HG03060 (cell line): ENCODE data around the gene SMARCE1.

Source experiments
- ATAC-seq: cut with Tn5 transposase; IDR thresholded peaks from one replicate; pipeline ENCODE4 v1.9.1; 2021; ENCODE audit warnings: low read depth, moderate number of reproducible peaks; ENCODE audit not compliant: unreplicated experiment

Gene SMARCE1

DNA sequence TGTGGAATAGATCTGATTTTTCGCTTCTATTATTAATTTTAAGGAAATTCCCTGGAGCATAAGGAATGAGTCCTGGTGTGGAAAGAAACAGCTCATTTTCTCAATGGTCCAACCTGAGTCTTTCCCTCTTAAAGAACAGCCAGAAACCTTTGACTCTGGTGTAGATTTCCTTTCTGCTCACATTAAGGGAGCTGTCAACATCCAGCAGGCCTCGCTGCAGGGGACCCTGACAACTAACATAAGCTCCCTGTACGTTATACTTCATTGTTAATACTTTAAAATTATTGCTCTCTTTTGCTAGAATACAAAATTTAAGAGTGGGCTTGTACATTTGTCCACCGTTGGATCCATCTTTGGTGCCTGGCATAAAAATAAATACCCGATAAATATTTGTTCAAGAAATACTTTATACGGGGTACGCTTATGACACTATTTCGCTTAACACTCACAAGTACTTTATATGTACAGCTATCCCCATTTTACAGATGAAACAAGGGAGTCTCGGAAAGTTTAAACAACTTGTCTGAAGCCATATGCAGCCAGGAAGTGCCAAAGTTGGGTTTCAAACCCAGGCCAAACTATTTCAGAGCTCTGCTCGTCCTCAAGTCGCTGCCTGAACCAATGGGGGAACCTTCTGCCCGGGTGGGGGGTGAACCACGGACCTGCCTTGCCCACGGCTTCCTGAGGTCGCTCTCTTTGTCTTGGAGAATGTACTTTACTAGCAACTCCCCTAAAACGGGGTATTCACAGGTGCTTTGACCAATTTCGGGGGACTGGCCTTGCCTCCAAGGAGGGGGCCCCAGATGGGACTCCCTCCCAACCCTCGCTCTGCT lies 611 bp downstream of the SMARCE1 start:
- ATAC-seq: no peak

DNA sequence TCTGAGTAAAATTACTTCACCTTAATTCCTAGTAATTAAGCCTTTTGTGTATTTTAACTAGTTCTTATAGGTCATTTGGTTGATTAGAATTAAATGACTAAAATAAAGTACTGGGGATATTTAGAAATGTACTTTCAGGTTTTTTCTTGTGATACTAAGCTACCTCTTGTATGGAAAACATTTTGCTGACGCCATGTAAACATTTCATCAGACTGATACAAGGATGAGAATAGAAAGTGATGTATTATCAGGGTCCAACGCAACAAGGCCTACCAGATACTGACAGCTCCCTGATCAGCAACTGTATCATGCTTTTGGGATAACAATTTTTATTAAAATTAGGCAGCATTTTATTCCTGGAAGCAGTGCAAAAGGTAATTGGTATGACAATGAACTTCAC lies 1.7 kb downstream of the SMARCE1 start:
- ATAC-seq: no peak

DNA sequence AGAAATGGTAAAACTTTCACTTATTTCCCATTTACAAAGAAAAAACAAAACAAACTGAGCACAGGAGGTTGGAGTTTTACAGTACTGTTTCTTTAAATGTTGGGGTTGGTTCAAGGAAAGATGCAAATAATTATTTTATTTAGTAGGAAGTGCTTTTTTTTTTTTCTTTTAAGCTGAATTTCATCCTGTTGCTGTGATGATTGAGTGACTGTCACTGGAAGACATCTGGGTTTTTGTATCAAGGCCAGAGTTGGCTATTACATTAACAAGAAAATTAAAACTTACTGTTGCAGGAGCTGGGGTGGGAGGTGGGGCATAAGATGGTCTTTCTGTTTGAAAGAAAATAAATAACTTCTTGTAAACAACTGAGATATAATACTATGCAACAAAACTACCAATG lies 2.3 kb downstream of the SMARCE1 start:
- ATAC-seq: no peak

DNA sequence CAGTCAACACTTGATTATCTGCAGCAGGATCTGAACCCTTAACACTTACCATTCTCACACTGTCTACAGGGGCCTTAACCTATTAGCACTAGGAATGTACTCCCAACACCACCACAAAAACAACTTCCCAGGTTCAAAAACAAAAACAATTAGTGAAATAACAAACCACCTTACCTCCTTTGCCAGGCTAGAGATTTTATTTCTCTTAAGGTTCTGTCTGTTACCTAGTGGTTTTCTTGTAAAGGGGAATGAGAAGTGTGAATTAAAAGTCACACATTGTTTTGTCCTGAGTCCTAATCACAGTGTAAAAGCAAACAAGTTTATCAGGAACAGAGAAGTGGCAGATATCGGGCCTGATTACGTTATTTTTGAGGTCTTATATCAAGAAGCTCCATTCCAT lies 9.7 kb downstream of the SMARCE1 start:
- ATAC-seq: no peak

DNA sequence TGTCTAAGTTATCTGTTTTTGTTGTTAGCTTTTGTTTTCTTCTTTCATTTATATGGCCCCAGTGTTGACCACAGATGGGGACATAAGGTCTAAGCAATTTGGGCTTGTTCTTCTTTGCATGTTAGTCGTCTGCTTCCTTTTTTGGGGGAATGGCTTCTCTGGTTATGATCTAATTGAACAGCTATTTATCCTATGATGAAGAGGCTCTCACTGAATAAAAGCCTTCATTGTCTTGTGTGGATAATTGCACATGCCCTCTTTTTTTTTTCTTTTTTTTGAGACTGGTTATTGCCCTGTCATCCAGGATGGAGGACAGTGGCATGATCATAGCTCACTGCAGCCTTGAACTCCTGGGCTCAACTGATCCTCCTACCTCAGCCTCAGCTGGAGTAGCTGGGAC lies 13.7 kb downstream of the SMARCE1 start:
- ATAC-seq: no peak

DNA sequence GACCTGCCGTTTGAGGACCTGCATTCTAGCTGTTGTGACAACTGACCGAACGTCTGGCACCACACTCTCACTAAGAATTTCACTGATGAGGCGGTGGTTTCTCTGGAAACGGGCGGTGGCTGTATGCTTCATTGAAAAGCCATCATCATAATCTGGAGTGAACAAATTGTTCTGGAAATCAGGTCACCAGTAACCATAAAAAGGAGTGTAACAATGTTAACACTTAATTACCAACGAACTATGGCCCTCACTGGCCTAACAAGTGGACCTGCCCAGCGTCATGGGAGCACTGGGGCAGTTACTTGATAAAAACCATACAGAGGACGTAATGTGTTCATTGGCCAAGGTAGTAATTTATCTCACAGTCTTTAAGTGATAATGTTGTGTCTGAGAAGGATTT lies 15.4 kb downstream of the SMARCE1 start:
- ATAC-seq: no peak

DNA sequence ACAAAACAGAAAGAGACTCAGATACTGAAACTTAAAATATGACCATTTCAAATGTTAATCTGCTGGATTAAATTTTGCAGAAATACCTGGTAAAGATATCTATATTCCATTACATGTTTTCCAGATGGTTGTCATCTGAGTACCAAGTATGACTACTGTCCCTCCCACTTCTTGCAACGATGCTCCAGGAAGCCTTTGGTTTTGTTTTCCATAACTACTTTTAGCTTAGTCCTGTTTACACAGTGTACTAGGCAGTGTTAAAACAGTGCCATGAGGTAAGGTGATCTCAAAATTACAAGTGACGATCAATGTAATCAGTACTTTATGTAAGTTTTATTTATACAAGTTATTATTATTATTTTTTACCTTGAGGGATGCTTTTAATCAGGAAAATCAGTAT lies 17.8 kb downstream of the SMARCE1 start:
- no peak for ATAC-seq

DNA sequence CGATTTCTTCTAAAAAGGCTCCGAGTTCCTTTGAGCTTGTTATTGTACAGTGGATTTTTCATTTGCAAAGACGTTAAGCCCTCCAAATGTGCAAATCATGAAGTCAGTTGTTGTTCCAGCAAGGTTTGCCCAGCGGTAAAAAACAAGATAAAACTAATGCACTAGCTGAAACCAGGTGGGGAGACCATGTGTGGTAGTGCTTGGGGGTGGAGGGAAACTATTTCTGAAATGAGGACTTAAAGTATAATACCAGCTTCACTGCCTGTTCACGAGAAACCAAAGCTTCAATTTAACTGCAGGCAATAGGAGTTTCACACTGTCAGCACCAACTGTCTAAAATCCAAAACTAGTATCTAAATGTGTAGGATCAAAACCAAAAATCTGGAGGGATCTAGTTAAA lies 22.3 kb downstream of the SMARCE1 start:
- ATAC-seq: no peak

DNA sequence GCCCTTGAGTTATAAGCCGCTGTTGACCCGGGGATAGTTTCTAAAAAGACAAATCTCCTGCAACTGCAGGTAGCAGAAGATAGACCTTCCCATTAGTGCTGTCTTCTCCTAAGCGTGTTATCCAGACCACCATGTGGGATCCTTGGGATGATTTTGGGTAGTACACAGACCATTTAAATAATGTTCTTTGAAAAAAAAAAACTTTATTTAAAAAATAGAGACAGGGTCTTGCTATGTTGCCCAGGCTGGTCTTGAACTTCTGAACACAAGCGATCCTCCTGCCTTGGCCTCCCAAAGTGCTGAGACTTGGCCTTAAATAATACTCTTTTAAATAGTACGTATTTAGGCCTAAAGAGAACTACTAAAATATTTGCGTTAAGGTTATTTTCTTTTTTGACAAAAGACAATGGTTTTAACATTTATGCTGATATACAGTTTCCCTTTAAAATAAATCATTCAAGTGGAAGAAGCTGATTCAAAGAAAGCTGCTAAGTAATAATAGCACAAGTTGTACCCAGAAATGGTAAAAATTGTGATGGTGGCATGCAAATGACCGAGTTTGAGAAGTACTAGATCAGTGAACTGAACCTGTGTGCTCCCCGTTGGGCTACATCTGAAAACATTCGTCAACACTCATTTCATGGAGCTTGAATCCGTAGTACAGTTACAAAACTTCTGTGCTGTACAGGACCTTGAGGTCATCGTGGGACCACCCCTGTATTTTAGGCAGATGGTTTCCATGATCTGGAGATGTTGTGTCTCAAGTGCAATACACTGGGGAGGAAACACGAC lies 24.0 kb downstream of the SMARCE1 start:
- ATAC-seq: no peak

DNA sequence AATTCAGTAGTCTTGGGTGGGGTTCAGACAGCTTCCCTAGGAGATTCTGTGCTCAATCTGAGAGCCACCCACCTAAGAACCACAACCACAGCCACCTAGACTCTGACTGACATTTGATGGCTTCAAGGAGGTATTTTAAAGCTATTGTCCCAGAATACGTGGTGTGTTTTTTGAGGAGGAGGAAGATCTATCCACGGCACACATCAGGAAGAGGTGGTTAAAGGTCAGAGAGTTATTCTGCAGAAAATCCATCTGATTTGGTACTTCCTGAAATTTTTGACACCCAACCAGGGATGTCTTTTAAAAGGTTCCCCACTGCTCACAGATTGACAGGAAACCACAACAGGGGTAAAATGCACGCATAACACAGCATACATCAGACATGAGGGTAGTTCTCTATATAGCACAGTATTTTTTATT lies 25.1 kb downstream of the SMARCE1 start:
- ATAC-seq: no peak

DNA sequence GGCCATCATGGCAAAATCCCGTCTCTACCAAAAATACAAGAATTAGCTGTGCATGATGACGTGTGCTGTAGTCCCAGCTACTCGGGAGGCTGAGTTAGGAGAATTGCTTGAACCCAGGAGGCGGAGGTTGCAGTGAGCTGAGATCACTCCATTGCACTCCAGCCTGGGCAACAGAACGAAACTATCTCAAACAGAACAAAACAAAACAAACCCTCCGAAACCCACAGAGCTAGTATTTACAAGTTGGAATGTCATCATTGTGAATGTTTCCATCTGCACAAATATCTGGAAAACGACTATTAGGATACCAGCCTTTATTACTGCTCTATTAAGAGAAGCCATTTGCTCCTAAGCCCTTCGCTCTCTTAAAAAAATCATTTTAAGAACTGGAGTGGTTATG lies 26.0 kb downstream of the SMARCE1 start:
- ATAC-seq: no peak

DNA sequence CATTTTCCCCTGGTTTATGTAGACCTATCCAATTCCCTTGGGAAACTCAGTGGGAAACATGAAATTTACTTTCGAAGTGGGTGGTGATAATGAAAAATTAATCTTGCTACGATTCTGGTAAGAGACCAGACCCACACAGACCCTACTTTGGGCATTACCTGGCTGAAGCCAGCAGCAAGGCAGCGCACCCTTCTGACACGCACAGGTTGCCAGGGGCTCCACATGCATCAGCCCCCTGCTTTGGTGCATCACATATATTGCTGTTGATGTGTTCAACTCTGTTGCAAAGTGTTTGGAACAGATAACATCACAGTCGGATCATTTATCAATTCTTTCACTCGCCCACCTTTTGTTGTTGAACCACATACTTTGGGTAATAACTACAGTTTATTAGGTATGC lies 26.6 kb downstream of the SMARCE1 start:
- ATAC-seq: no peak

DNA sequence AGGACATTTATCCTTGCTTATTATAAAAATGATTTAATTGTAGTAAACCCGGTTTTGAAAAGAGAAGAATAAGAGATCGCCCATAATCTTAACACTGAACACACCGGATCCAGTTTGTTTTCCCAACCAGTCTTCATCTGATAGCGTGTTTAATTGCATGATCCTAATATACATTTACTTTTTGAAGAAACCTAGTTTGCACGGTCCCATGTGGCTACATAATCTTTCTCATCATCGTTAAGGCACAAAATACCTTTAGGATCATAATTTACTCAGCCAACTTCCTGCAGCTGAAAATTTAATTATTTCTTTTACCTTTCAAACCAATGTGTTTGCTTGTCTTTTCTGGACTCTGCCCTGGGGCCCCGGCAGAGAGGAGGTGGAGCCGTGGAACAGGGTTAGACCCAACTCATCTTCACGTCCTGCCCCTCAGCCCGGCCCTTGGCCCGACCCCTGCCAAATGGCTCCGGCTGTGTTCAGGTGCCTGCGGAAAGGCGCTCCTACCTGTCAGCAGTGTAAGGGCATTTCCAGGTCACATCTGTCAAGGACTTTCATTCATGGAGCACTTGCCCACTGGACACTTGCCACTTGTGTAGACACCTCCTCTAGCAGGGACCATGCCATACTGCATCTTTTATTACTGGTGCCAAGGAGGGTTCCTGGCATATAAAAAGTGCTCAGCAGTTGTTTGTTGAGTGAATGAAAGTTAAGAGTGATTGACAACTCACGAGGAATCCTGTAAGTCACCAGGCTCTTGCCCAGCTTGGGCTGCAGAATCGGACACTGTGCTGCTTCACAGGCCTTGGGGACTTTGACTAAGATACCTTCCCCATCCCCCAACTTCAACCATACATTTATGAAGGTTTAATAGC lies 28.6 kb downstream of the SMARCE1 start:
- ATAC-seq: no peak

DNA sequence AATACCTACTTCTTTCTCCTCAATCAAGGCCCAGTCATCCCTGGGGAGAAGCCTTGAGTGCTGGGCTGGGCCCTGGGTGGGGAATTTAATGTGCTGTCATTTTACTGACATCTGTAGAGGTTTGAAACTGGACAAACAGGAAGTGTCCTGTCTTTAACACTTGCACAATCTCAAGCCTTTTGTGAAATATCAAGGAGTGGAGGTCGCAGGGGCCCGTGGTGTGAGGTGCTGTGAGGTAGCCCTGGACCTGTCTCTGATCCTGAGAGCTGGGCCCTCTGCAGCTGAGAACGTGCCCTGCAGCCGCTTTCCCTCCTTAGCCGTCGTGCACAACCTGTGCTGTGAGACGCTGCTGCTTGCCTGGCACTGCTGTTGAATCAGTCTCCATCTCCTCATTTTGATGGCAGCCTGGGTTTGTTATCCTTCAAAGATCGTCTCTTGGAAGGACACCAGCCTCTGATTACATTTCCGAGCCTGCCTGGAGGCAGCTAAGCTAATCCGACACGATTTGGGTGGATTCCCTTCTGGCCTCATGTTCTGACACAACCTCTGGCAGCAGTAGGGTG lies 29.9 kb downstream of the SMARCE1 start:
- no peak for ATAC-seq

DNA sequence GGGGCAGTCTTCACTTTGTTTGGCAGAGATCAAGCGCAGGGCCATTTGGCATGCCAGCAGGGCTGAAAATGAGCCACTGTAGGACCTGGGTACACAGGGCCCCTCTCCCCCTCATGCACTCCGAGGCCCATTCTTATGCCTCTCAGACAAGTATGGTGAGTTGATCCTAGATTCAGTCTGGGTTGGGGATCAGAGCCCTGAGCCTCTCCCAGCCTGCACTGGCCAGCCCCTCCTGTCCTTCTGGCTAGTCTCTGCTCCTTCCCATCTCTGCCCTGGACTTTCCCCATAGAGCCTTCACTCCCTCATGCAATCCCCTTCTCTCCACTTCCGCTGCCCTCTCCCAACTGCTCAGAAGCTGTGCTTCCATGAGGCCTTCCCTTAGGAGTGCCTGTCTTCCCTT lies 31.0 kb downstream of the SMARCE1 start:
- ATAC-seq: no peak

DNA sequence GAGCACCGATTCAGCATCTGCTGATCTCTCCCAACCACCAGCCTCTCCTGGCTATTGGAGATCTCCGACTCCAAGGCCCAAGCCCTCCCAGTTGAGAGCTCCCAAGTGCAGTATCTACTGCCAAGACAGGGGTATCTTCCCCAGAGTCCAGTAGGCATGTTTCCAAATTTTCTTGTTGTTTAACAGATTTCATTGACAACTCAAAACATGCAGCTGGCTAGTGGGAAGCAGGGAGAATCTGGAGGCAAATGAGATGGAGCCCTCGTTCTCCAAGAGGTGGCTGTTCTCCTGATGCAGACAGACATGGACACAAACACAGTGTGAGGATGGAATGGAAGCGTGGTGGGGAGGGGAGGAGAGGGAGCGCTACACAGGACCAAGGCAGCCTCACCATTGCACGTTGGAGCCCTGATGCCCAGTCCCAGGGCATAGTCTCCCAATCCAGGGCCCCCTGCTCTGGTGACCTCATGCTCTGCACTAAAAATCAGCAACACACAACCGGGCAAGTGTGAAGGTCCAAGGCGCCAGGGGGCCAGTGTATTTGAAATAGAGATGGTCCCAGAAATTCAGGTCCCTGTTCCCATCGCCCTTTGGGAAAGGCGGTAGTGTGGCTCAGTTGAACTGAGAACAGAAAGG lies 31.7 kb downstream of the SMARCE1 start:
- no peak for ATAC-seq

DNA sequence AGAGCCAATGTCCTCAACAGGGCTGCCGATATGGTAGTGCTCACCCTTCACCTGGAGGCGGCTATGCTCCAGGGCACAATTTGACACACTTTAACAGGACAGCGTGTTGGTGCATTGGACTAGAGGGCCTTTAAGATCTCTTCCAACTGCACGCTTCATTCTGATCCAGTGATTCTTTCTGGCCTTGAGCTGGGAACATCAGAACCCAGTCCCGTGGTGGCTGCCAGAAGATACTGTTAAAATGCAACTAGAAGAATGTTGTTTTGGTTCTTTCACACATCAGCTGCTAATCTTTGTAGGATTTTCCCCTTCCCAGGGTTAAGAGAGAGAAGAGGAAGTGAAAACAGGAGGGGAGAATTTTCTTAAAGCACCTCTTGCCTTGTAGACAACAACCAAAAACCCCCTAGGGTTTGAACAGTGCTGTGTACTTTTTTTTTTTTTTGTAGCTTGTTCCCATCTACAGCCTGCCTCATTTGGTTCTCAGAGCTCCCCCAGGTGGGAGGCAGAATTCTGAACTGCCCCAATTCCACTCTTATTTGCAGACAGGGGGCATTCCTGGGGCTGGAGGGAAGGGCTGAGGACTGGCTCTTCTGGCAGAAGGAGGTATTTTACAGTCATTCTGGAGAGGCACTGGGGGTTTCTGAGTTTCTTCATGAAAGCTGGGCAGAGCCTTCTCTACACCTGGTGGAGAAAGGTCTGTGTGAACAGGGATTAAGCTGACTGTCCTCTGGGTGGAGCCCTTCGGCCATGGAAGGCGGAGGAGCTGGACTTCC lies 32.4 kb downstream of the SMARCE1 start:
- ATAC-seq: peak; percentile 65

DNA sequence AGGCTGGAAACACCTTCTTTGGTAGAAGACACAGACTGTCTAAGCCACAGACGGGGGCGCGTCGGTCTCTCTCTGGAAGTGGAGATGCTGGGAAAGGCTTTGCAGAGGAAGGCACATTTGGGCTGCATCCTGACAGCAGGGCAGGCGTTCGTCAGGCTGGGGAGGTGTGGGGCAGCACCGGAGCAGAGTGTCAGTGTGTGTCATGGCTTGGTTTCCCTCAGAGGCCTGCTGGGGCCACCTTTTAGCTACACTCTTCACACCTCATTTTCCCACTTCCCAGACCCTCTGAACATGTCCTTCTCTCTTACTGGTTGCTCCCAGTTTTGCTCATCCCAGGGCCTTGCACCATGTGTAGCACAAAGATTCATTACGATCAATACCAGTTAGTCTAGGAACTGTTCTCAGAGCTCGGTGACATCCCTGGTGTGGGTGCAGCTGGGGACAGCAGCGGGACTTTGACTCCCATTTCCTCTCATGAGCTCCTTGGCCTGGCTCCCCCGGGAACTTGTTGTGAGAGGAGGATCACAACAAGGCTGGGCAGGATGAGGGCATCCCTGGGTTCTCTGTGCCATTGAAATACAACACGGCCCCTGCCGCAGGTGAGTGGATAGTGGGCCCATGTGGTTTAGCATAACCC lies 33.1 kb downstream of the SMARCE1 start:
- no peak for ATAC-seq
